Sigmoid colon (tissue), 7 donors: ENCODE data around the gene CMTR1. TPM values are rescaled to one million over a fixed set of nuclear protein-coding genes. Genes with fewer than 3 reads are reported as not detected.

Experiments
- DNase-seq: peaks from one replicate; pipeline ENCODE4 v3.0.0-alpha.2; 2019
- H3K27ac ChIP-seq, 4 donors: fragments of 200-600 bp; sonication (generic); one replicate each; pipeline ENCODE4 v1.5.1; 2016 to 2019; ENCODE audit warnings: mild to moderate bottlenecking in 1 of 4
- H3K27me3 ChIP-seq, 3 donors: fragments of 200-600 bp; sonication (generic); one replicate each; pipeline ENCODE4 v1.5.1; 2019; ENCODE audit warnings: mild to moderate bottlenecking in 1 of 3
- H3K36me3 ChIP-seq, 4 donors: fragments of 200-600 bp; sonication (generic); one replicate each; pipeline ENCODE4 v1.5.1; 2016 to 2019
- H3K4me1 ChIP-seq, 4 donors: fragments of 200-600 bp; sonication (generic); one replicate each; pipeline ENCODE4 v1.5.1; 2017 to 2019
- H3K4me3 ChIP-seq, 4 donors: fragments of 200-600 bp; sonication (generic); one replicate each; pipeline ENCODE4 v1.5.1; 2017 to 2019; ENCODE audit warnings: mild to moderate bottlenecking in 2 of 4, moderate library complexity in 1 of 4
- H3K9me3 ChIP-seq, 4 donors: fragments of 200-600 bp in 3 of 4; sonication (generic) in 3 of 4; one replicate each; pipeline versions ENCODE4 v1.5.1 to v1.6.1; 2013 to 2019
- EP300 ChIP-seq, 4 donors: sonication (generic); formaldehyde crosslinking; IDR thresholded peaks; one replicate each; pipeline ENCODE4 v1.6.1; 2017; ENCODE audit warnings: antibody characterized with exemption in 4 of 4
- POLR2A ChIP-seq, 2 donors: fragments of 450-650 bp; IDR thresholded peaks; one replicate each; pipeline ENCODE4 v1.6.1; 2016; ENCODE audit warnings: antibody characterized with exemption in 2 of 2, mild to moderate bottlenecking in 2 of 2, moderate library complexity in 2 of 2
- POLR2AphosphoS5 ChIP-seq, 4 donors: sonication (generic); formaldehyde crosslinking; IDR thresholded peaks; one replicate each; pipeline ENCODE4 v1.6.1; 2017; ENCODE audit warnings: antibody characterized with exemption in 4 of 4
- WGBS, 2 donors: extraction: QIAGEN DNeasy Blood & Tissue Kit; methylation state at CpG; one replicate each; pipeline ENCODE4 v1.1.7; 2013; 5-methylcytosine and 5-hydroxymethylcytosine counted together
- intact Hi-C: fragments of 100-400 bp; cut with DNase I; formaldehyde crosslinking; loops from one replicate; pipeline ENCODE4 v1.15.1; 2023
- polyA plus RNA-seq, 3 donors: library from polyadenylated mRNA; stranded (reverse); fragments of 200-250 nt; gene quantifications; one replicate each; pipeline ENCODE4 v1.2.3, GENCODE V29; 2013
- total RNA-seq, 4 donors: library from RNA; depleted of rRNA; stranded (reverse); fragments of >200 nt; gene quantifications; one replicate each; pipeline ENCODE4 v1.1.0, GENCODE V29; 2016
- TF ChIP-seq, protein P1 (sequence below), 4 experiments: fragments of 450-650 bp in 3 of 4; fragments of 200-600 bp in 1 of 4; IDR thresholded peaks; one replicate each; pipeline ENCODE4 v1.5.1; 2016 to 2019; ENCODE audit warnings: antibody characterized with exemption in 4 of 4, mild to moderate bottlenecking in 3 of 4, moderate library complexity in 2 of 4
- donor health status: healthy with polysubstance abuse.
- donor health status: Bipolar disorder and iron deficiency.
- donor health status: healthy.

Gene CMTR1
- total and polyA plus RNA-seq, 7 donors: 4.2 to 33.5 (median 30.8) TPM

DNA sequence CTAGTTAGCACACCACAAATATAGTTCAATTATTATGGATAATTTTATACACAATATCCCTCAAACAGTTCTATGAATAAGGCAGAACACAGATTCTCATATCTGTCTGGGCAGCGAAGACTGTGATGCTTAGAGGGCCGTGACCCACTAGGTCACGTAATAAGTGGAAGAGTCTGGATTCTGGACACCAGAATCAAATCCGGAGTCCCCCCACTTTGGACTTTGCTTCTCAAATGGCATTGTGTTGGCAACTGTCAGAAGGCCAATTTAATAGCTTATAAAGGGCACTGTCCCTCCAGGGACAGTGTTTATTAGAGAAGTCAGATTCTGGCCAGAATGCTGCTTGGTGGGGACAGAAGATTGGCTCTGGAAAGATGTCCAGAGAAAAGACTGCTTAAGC lies 73.5 kb downstream of the CMTR1 start:
- H3K4me3 ChIP-seq: no peak overlapping the region
- 69 to 93% methylated on average over 4 of the region's 4 CpGs for whole genome bisulfite sequencing, 2 donors
- no peaks in the 10 kb centered on the region for H3K27me3 ChIP-seq

DNA sequence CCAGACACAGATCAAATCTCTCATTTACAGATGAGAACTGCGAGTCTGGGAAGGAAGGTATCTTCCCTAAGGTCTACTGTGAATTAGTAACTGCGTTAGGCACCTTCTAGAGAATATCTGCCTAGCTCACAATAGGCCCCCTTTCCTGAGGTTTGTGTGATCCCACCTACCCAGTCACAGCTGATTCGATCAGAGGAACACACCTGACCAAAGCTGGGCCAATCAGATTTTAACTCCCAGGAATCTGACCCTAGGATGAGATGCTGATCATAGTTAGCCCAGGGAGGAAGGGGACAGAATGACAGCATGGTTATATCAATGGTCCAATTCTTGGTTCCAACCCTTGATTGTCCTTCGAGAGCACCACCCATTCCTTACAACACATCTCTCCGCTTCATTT lies 74.1 kb downstream of the CMTR1 start:
- intact Hi-C loops: no loop called here
- Histone ChIP-seq H3K9me3 (no peaks in the 10 kb centered on the region), H3K27ac (no peak overlapping the region), H3K27me3 (peaks cover 0 to 5% (median 0%) of the 10 kb centered on the region in 3 donors), H3K4me3 (no peak overlapping the region), H3K4me1 (no peaks in the 10 kb centered on the region), H3K36me3 (no peaks in the 10 kb centered on the region)
- DNase-seq: no peak
- 83 to 89% methylated on average over 5 of the region's 5 CpGs for WGBS, 2 donors
- TF ChIP-seq POLR2A (IDR thresholded peaks at IDR 0.05) (no peak), EP300 (IDR thresholded peaks at IDR 0.05) (no peak)
- TF ChIP-seq, protein P1, sequence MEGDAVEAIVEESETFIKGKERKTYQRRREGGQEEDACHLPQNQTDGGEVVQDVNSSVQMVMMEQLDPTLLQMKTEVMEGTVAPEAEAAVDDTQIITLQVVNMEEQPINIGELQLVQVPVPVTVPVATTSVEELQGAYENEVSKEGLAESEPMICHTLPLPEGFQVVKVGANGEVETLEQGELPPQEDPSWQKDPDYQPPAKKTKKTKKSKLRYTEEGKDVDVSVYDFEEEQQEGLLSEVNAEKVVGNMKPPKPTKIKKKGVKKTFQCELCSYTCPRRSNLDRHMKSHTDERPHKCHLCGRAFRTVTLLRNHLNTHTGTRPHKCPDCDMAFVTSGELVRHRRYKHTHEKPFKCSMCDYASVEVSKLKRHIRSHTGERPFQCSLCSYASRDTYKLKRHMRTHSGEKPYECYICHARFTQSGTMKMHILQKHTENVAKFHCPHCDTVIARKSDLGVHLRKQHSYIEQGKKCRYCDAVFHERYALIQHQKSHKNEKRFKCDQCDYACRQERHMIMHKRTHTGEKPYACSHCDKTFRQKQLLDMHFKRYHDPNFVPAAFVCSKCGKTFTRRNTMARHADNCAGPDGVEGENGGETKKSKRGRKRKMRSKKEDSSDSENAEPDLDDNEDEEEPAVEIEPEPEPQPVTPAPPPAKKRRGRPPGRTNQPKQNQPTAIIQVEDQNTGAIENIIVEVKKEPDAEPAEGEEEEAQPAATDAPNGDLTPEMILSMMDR (IDR thresholded peaks at IDR 0.05): no peak

More for the DNA sequence above, 73.5 kb downstream of the CMTR1 start:
- Histone ChIP-seq H3K36me3 (no peaks in the 10 kb centered on the region), H3K27ac (no peak overlapping the region), H3K4me1 (no peaks in the 10 kb centered on the region), H3K9me3 (no peaks in the 10 kb centered on the region)
- intact Hi-C loops: no loop called here
- DNase-seq: no peak
- TF ChIP-seq, protein P1 (IDR thresholded peaks at IDR 0.05): no peak
- TF ChIP-seq POLR2AphosphoS5 (IDR thresholded peaks at IDR 0.05) (no peak), POLR2A (IDR thresholded peaks at IDR 0.05) (no peak), EP300 (IDR thresholded peaks at IDR 0.05) (no peak)

DNA sequence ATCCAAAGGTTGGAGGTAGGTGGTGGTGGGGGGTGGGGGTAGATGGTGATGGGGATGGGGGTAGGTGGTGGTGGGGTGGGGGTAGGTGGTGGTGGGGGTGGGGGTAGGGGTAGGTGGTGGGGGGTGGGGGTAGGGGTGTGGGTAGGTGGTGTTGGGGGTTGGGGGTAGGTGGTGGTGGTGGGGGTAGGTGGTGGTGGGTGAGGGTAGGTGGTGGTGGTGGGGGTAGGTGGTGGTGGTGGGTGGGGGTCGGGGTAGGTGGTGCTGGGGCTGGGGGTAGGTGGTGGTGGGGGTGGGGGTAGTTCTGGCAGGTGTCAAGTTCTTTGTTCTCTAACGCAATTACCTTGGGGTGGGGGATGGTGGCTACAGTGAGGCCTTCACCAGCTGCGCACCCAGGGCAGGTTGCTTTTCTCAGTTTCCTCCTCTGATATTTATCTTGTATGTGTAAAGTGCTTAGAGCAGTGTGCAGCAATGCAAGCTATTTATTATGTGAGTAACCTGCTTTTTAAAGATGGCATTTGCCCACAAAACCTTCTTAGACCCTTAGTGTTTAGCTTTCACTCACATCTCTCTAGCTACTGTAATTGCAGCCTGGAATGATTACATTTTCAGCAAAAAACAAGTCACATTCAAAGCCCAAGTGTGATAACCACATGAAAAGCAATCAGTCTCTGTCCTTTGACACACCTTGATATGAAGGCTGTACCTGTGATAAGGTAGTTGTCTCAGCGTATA lies 74.8 kb downstream of the CMTR1 start:
- intact Hi-C loops: no loop called here
- H3K36me3 ChIP-seq: no peaks in the 10 kb centered on the region
- no peak overlapping the region for H3K27ac ChIP-seq
- H3K27me3 ChIP-seq: peaks cover 0 to 13% (median 0%) of the 10 kb centered on the region in 3 donors
- DNase-seq: no peak
- TF ChIP-seq EP300 (IDR thresholded peaks at IDR 0.05): no peak
- TF ChIP-seq, protein P1 (IDR thresholded peaks at IDR 0.05): no peak
- TF ChIP-seq POLR2A (IDR thresholded peaks at IDR 0.05): no peak
- no peak for TF ChIP-seq POLR2AphosphoS5 (IDR thresholded peaks at IDR 0.05)
- 24 to 48% methylated on average over 4 of the region's 4 CpGs for WGBS, 2 donors
- no peaks in the 10 kb centered on the region for H3K4me1 ChIP-seq
- H3K4me3 ChIP-seq: no peak overlapping the region
- no peaks in the 10 kb centered on the region for H3K9me3 ChIP-seq

DNA sequence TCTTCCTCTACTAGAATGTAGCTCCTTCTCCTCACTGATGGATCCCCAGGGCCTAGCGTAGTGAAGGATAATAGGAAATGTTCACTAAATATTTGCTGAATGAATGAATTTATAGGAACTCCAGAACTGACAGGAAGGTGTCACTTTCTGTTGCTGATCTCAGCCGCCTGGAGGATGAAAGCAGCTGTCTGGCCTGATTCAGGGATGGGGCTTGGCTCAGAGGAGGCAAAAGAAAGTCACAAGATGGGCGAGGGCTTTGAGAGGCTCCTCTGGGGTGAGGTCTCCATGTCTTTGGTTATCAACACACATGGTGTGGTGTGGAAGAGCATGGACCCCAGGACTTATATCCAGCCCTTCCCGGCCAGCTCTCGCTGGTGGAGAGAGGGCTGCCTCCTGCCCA lies 78.2 kb downstream of the CMTR1 start:
- Histone ChIP-seq H3K4me1 (peaks cover 0 to 7% (median 6%) of the 10 kb centered on the region in 4 donors), H3K27me3 (peaks cover 0 to 29% (median 0%) of the 10 kb centered on the region in 3 donors), H3K4me3 (no peak overlapping the region), H3K36me3 (no peaks in the 10 kb centered on the region), H3K9me3 (no peaks in the 10 kb centered on the region), H3K27ac (no peak overlapping the region)
- intact Hi-C loops: no loop called here
- DNase-seq: no peak
- TF ChIP-seq EP300 (IDR thresholded peaks at IDR 0.05): no peak
- TF ChIP-seq POLR2A (IDR thresholded peaks at IDR 0.05): no peak
- no peak for TF ChIP-seq POLR2AphosphoS5 (IDR thresholded peaks at IDR 0.05)
- TF ChIP-seq, protein P1 (IDR thresholded peaks at IDR 0.05): no peak
- 82 to 90% methylated on average over 5 of the region's 5 CpGs for WGBS, 2 donors
